ENCODE data around the gene NOMO2. TPM values are rescaled to one million over a fixed set of nuclear protein-coding genes. Genes with fewer than 3 reads are reported as not detected.
"Not testable (repeated sequence)": the region's sequence is repeated elsewhere in the genome, so short reads cannot be mapped to it uniquely, and the experiment has no call there.

The NOMO2 gene
- 141 and 150 TPM in 2 replicates for total RNA-seq (2014; rRNA removed; shearing (Covaris generic); ENCODE audit: low replicate concordance)

GRCh38 chr16:18561727-18562314 is at the start of gene NOMO2:
NOMO2 (minus strand) TSS chr16:18562097; CDS start chr16:18562040, 57 bp downstream.
- DNase-seq (ENCODE audit: low read depth); in situ Hi-C loops (cut with HindIII; ENCODE audit: low pct_unique_long_range_greater_than_20kb, low sequenced_read_pairs): not testable (repeated sequence)

- DNase-seq (ENCODE audit: low read depth); in situ Hi-C loops (cut with HindIII; ENCODE audit: low pct_unique_long_range_greater_than_20kb, low sequenced_read_pairs): not testable (repeated sequence)
Observed at GRCh38 chr16:18610147-18610803, 48.4 kb upstream of the NOMO2 start.

- DNase-seq (ENCODE audit: low read depth); in situ Hi-C loops (cut with HindIII; ENCODE audit: low pct_unique_long_range_greater_than_20kb, low sequenced_read_pairs): not testable (repeated sequence)
Observed at GRCh38 chr16:18608271-18608670, 46.4 kb upstream of the NOMO2 start.

GRCh38 chr16:18603572-18604246 is 41.8 kb upstream of the NOMO2 start:
- in situ Hi-C loops (cut with HindIII; ENCODE audit: low pct_unique_long_range_greater_than_20kb, low sequenced_read_pairs); DNase-seq (ENCODE audit: low read depth): not testable (repeated sequence)

- in situ Hi-C loops (cut with HindIII; ENCODE audit: low pct_unique_long_range_greater_than_20kb, low sequenced_read_pairs); DNase-seq (ENCODE audit: low read depth): not testable (repeated sequence)
Observed at GRCh38 chr16:18598582-18598981, 36.7 kb upstream of the NOMO2 start.

GRCh38 chr16:18597734-18598133 is 35.8 kb upstream of the NOMO2 start:
- DNase-seq (ENCODE audit: low read depth); in situ Hi-C loops (cut with HindIII; ENCODE audit: low pct_unique_long_range_greater_than_20kb, low sequenced_read_pairs): not testable (repeated sequence)

- DNase-seq (ENCODE audit: low read depth); in situ Hi-C loops (cut with HindIII; ENCODE audit: low pct_unique_long_range_greater_than_20kb, low sequenced_read_pairs): not testable (repeated sequence)
Observed at GRCh38 chr16:18597319-18597718, 35.4 kb upstream of the NOMO2 start.

GRCh38 chr16:18595796-18596195 is 33.9 kb upstream of the NOMO2 start:
- DNase-seq (ENCODE audit: low read depth); in situ Hi-C loops (cut with HindIII; ENCODE audit: low pct_unique_long_range_greater_than_20kb, low sequenced_read_pairs): not testable (repeated sequence)

- in situ Hi-C loops (cut with HindIII; ENCODE audit: low pct_unique_long_range_greater_than_20kb, low sequenced_read_pairs); DNase-seq (ENCODE audit: low read depth): not testable (repeated sequence)
Observed at GRCh38 chr16:18594880-18595279, 33.0 kb upstream of the NOMO2 start.

- DNase-seq (ENCODE audit: low read depth); in situ Hi-C loops (cut with HindIII; ENCODE audit: low pct_unique_long_range_greater_than_20kb, low sequenced_read_pairs): not testable (repeated sequence)
Observed at GRCh38 chr16:18593904-18594303, 32.0 kb upstream of the NOMO2 start.

GRCh38 chr16:18592982-18593381 is 31.1 kb upstream of the NOMO2 start:
- in situ Hi-C loops (cut with HindIII; ENCODE audit: low pct_unique_long_range_greater_than_20kb, low sequenced_read_pairs); DNase-seq (ENCODE audit: low read depth): not testable (repeated sequence)

GRCh38 chr16:18591908-18592307 is 30.0 kb upstream of the NOMO2 start:
- in situ Hi-C loops (cut with HindIII; ENCODE audit: low pct_unique_long_range_greater_than_20kb, low sequenced_read_pairs); DNase-seq (ENCODE audit: low read depth): not testable (repeated sequence)

GRCh38 chr16:18591441-18591840 is 29.5 kb upstream of the NOMO2 start:
- in situ Hi-C loops (cut with HindIII; ENCODE audit: low pct_unique_long_range_greater_than_20kb, low sequenced_read_pairs); DNase-seq (ENCODE audit: low read depth): not testable (repeated sequence)

GRCh38 chr16:18589806-18590205 is 27.9 kb upstream of the NOMO2 start:
- DNase-seq (ENCODE audit: low read depth); in situ Hi-C loops (cut with HindIII; ENCODE audit: low pct_unique_long_range_greater_than_20kb, low sequenced_read_pairs): not testable (repeated sequence)

GRCh38 chr16:18586560-18587540 is 25.0 kb upstream of the NOMO2 start:
- in situ Hi-C loops (cut with HindIII; ENCODE audit: low pct_unique_long_range_greater_than_20kb, low sequenced_read_pairs); DNase-seq (ENCODE audit: low read depth): not testable (repeated sequence)

GRCh38 chr16:18585789-18586188 is 23.9 kb upstream of the NOMO2 start:
- in situ Hi-C loops (cut with HindIII; ENCODE audit: low pct_unique_long_range_greater_than_20kb, low sequenced_read_pairs); DNase-seq (ENCODE audit: low read depth): not testable (repeated sequence)

GRCh38 chr16:18582902-18583301 is 21.0 kb upstream of the NOMO2 start:
- in situ Hi-C loops (cut with HindIII; ENCODE audit: low pct_unique_long_range_greater_than_20kb, low sequenced_read_pairs), result no loop called here
- DNase-seq (ENCODE audit: low read depth), result no peak

- in situ Hi-C loops (cut with HindIII; ENCODE audit: low pct_unique_long_range_greater_than_20kb, low sequenced_read_pairs); DNase-seq (ENCODE audit: low read depth): not testable (repeated sequence)
Observed at GRCh38 chr16:18580396-18580795, 18.5 kb upstream of the NOMO2 start.

All from Caki2 (cell line).